IMR-90 (cell line): Measurements from ENCODE around the gene CALN1. TPM values are rescaled to one million over a fixed set of nuclear protein-coding genes. Genes with fewer than 3 reads are reported as not detected.

Source experiments
- ATAC-seq: fragments of 200-7000 bp; cut with Tn5 transposase; 2 replicates; pipeline ENCODE4 v1.9.1; 2020; ENCODE audit warnings: low read depth, mild to moderate bottlenecking, moderate library complexity
- BruUV-seq: library from RNA; stranded (reverse); fragments of 400-500 nt; replicated peaks from 2 replicates; lab custom pipeline; 2021; lab: Mats Ljungman, UMichigan
- CTCF ChIA-PET: fragments of 300-600 bp; formaldehyde crosslinking; extraction: SDS; loops from one replicate; lab custom pipeline; 2021; ENCODE audit warnings: antibody characterized with exemption; lab: Yijun Ruan, JAX
- POLR2A ChIA-PET: fragments of 300-600 bp; sonication (Branson Sonifier 250); formaldehyde crosslinking; loops from one replicate; lab custom pipeline; 2022; ENCODE audit warnings: antibody characterized with exemption; ENCODE audit not compliant: unreplicated experiment; lab: Charles Lee
- DNase-seq: peaks from one replicate; pipeline ENCODE4 v3.0.0; 2013
- H2AFZ ChIP-seq: replicated peaks from 2 replicates; pipeline ENCODE3; 2013; ENCODE audit warnings: low read length, mild to moderate bottlenecking; ENCODE audit not compliant: poor library complexity
- H2AK5ac ChIP-seq: 2 replicates; pipeline ENCODE4 v1.6.1; 2013; ENCODE audit warnings: low read depth, low read length, inconsistent platforms
- H2AK9ac ChIP-seq: replicated peaks from 2 replicates; pipeline ENCODE3; 2013; ENCODE audit warnings: mild to moderate bottlenecking, low read depth, low read length, moderate library complexity; ENCODE audit not compliant: poor library complexity
- H2BK120ac ChIP-seq: 2 replicates; pipeline ENCODE4 v1.6.1; 2013; ENCODE audit warnings: low read depth, low read length, inconsistent platforms
- H2BK15ac ChIP-seq: 3 replicates; pipeline ENCODE4 v1.6.1; 2013; ENCODE audit warnings: low read depth, low read length, inconsistent platforms
- H2BK20ac ChIP-seq: 2 replicates; pipeline ENCODE4 v1.6.1; 2013; ENCODE audit warnings: low read depth, mild to moderate bottlenecking, inconsistent platforms, low read length, moderate library complexity
- H2BK5ac ChIP-seq: 2 replicates; pipeline ENCODE4 v1.6.1; 2013; ENCODE audit warnings: mild to moderate bottlenecking, low read depth, low read length, inconsistent platforms; ENCODE audit not compliant: poor library complexity, severe bottlenecking
- H3K14ac ChIP-seq: replicated peaks from 2 replicates; pipeline ENCODE4 v1.6.1; 2013; ENCODE audit warnings: low read depth, low read length, inconsistent platforms
- H3K18ac ChIP-seq: 2 replicates; pipeline ENCODE4 v1.6.1; 2013; ENCODE audit warnings: low read depth, low read length, control low read depth
- H3K23ac ChIP-seq: 2 replicates; pipeline ENCODE4 v1.6.1; 2013; ENCODE audit warnings: low read depth, low read length, inconsistent platforms
- H3K27ac ChIP-seq: 2 replicates; pipeline ENCODE4 v1.5.1; 2013; ENCODE audit warnings: mild to moderate bottlenecking, control low read depth, low read length; ENCODE audit not compliant: insufficient read depth
- H3K27me3 ChIP-seq: 2 replicates; pipeline ENCODE4 v1.6.1; 2013; ENCODE audit warnings: low read length; ENCODE audit not compliant: control insufficient read depth, insufficient read depth
- H3K36me3 ChIP-seq: 2 replicates; pipeline ENCODE4 v1.6.1; 2013; ENCODE audit warnings: low read length, mixed read lengths; ENCODE audit not compliant: control insufficient read depth, insufficient read depth
- H3K4ac ChIP-seq: 2 replicates; pipeline ENCODE4 v1.6.1; 2013; ENCODE audit warnings: low read depth, low read length, inconsistent platforms
- H3K4me1 ChIP-seq: 2 replicates; pipeline ENCODE4 v1.6.1; 2013; ENCODE audit warnings: low read length, mixed read lengths; ENCODE audit not compliant: control insufficient read depth, insufficient read depth
- H3K4me2 ChIP-seq: 2 replicates; pipeline ENCODE4 v1.6.1; 2013; ENCODE audit warnings: low read depth, mild to moderate bottlenecking, control low read depth, low read length, moderate library complexity
- H3K4me3 ChIP-seq: 2 replicates; pipeline ENCODE4 v1.5.1; 2013; ENCODE audit warnings: low read depth, mild to moderate bottlenecking, control low read depth, low read length, moderate library complexity; ENCODE audit not compliant: insufficient read depth
- H3K56ac ChIP-seq: 2 replicates; pipeline ENCODE4 v1.6.1; 2013; ENCODE audit warnings: low read length, inconsistent platforms; ENCODE audit not compliant: insufficient read depth; ENCODE audit errors: extremely low read depth
- H3K79me1 ChIP-seq, 2 experiments: 2 replicates each; pipeline ENCODE4 v1.6.1; 2013; ENCODE audit warnings: low read length in 2 of 2, inconsistent platforms in 1 of 2, low read depth in 1 of 2
- H3K9ac ChIP-seq: 2 replicates; pipeline ENCODE4 v1.6.1; 2013; ENCODE audit warnings: low read depth, low read length, control low read depth
- H3K9me1 ChIP-seq: 2 replicates; pipeline ENCODE4 v1.6.1; 2013; ENCODE audit warnings: low read length, inconsistent platforms; ENCODE audit not compliant: insufficient read depth
- H3K9me3 ChIP-seq: 2 replicates; pipeline ENCODE4 v1.6.1; 2013; ENCODE audit warnings: low read length; ENCODE audit not compliant: control insufficient read depth, insufficient read depth
- H4K20me1 ChIP-seq: 2 replicates; pipeline ENCODE4 v1.6.1; 2013; ENCODE audit warnings: low read length, inconsistent platforms; ENCODE audit not compliant: insufficient read depth
- H4K5ac ChIP-seq: 2 replicates; pipeline ENCODE4 v1.6.1; 2013; ENCODE audit warnings: mild to moderate bottlenecking, low read depth, low read length, control low read depth
- H4K8ac ChIP-seq, 2 experiments: 2 replicates each; pipeline ENCODE4 v1.6.1; 2013; ENCODE audit warnings: low read depth in 2 of 2, low read length in 2 of 2, control low read depth in 1 of 2, inconsistent platforms in 1 of 2
- H4K91ac ChIP-seq: 2 replicates; pipeline ENCODE4 v1.6.1; 2013; ENCODE audit warnings: low read depth, low read length, inconsistent platforms; ENCODE audit not compliant: insufficient read depth
- CHD1 ChIP-seq: IDR thresholded peaks from 2 replicates; pipeline ENCODE4 v1.6.1; 2012; ENCODE audit warnings: low read depth, low read length, improper control_type of control experiment
- CTCF ChIP-seq: conservative IDR thresholded peaks from 2 replicates; pipeline ENCODE4 v1.5.1; 2012; ENCODE audit warnings: mild to moderate bottlenecking, low read depth, low read length, improper control_type of control experiment
- POLR2A ChIP-seq: IDR thresholded peaks from 2 replicates; pipeline ENCODE4 v1.6.1; 2012; ENCODE audit warnings: mild to moderate bottlenecking, low read depth, low read length
- RAD21 ChIP-seq: IDR thresholded peaks from 2 replicates; pipeline ENCODE4 v1.6.1; 2012; ENCODE audit warnings: low read length, improper control_type of control experiment
- dilution Hi-C: fragments of 300-500 bp; cut with HindIII; formaldehyde crosslinking; loops from one replicate; pipeline ENCODE4 v1.14.3; 2018; ENCODE audit warnings: low sequenced_read_pairs; ENCODE audit not compliant: unreplicated experiment
- in situ Hi-C: fragments of 300-500 bp; cut with MboI; formaldehyde crosslinking; loops from 3 replicates; pipeline ENCODE4 v1.14.3; 2019; ENCODE audit warnings: low sequenced_read_pairs, inconsistent platforms, mixed read lengths
- intact Hi-C: fragments of 100-400 bp; cut with micrococcal nuclease; formaldehyde crosslinking; loops from 2 replicates; pipeline ENCODE4 v1.10.0; 2022
- polyA plus RNA-seq, 3 experiments: library from polyadenylated mRNA; depleted of rRNA; stranded (reverse); fragments of >200 nt; gene quantifications; 2 replicates each; pipeline ENCODE4 v1.2.3, GENCODE V29; 2012; ENCODE audit warnings: low replicate concordance in 1 of 3
- total RNA-seq: library from RNA; depleted of rRNA; stranded (reverse); fragments of >200 nt; gene quantifications from 2 replicates; pipeline ENCODE4 v1.2.3, GENCODE V29; 2012
- TF ChIP-seq, protein P1 (sequence below): fragments of 150-350 bp; IDR thresholded peaks from 2 replicates; pipeline ENCODE4 v1.6.1; 2016; ENCODE audit warnings: low read depth, mild to moderate bottlenecking, low read length, moderate library complexity, borderline replicate concordance

The CALN1 gene
- total and polyA plus RNA-seq, 2 of the 4 experiments (the other 2 are of a cell fraction) = not detected

DNA sequence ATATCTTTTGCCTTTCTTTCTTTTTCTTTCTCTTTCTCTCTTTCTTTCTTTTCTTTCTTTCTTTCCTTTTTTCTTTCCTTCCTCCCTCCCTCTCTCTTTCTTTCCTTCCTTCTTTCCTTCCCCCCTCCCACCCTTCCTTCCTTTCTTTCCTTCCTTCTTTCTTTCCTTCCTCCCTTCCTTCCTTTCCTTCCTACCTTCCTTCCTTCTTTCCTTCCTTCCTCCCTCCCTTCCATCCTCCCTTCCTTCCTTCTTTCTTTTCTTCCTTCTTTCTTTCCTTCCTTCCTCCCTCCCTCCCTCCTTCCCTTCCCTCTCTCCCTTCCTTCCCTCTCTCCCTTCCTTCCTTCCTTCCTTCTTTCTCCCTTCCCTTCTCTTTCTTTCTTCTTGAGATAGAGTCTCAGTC lies 25.5 kb upstream of the CALN1 start:
- POLR2A ChIA-PET = no interaction called here
- peaks cover 6% of the 10 kb centered on the region for H3K9me3 ChIP-seq
- CTCF ChIA-PET = no interaction called here
- no peak overlapping the region for H4K8ac ChIP-seq
- H3K27me3 ChIP-seq = no peaks in the 10 kb centered on the region
- no peak overlapping the region for H3K4ac ChIP-seq
- no peak overlapping the region for H2BK20ac ChIP-seq
- DNase-seq = no peak
- no peak for ATAC-seq
- no peak overlapping the region for H3K23ac ChIP-seq
- no peaks in the 10 kb centered on the region for H4K20me1 ChIP-seq
- H3K4me2 ChIP-seq = no peak overlapping the region
- TF ChIP-seq CTCF = no peak
- TF ChIP-seq RAD21 = no peak
- TF ChIP-seq, protein P1, sequence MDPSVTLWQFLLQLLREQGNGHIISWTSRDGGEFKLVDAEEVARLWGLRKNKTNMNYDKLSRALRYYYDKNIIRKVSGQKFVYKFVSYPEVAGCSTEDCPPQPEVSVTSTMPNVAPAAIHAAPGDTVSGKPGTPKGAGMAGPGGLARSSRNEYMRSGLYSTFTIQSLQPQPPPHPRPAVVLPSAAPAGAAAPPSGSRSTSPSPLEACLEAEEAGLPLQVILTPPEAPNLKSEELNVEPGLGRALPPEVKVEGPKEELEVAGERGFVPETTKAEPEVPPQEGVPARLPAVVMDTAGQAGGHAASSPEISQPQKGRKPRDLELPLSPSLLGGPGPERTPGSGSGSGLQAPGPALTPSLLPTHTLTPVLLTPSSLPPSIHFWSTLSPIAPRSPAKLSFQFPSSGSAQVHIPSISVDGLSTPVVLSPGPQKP = no peak
- TF ChIP-seq POLR2A = no peak
- no peak for TF ChIP-seq CHD1
- H2AFZ ChIP-seq = no peak overlapping the region
- no peaks in the 10 kb centered on the region for H3K4me1 ChIP-seq
- no peak overlapping the region for H3K18ac ChIP-seq
- H2AK5ac ChIP-seq = no peak overlapping the region
- H4K5ac ChIP-seq = no peak overlapping the region
- H3K14ac ChIP-seq = no peak overlapping the region
- no peak overlapping the region for H3K27ac ChIP-seq
- no peak overlapping the region for H4K91ac ChIP-seq
- dilution Hi-C loops = no loop called here
- no peak overlapping the region for H3K4me3 ChIP-seq
- no peaks in the 10 kb centered on the region for H3K79me1 ChIP-seq
- no peaks in the 10 kb centered on the region for H3K36me3 ChIP-seq
- no peak overlapping the region for H3K9ac ChIP-seq
- H3K56ac ChIP-seq = no peak overlapping the region
- no peak overlapping the region for H2BK120ac ChIP-seq
- in situ Hi-C loops = no loop called here
- H2BK5ac ChIP-seq = no peak overlapping the region
- intact Hi-C loops = no loop called here
- H3K9me1 ChIP-seq = no peaks in the 10 kb centered on the region
- no peak overlapping the region for H2BK15ac ChIP-seq
- no peak overlapping the region for H2AK9ac ChIP-seq
- BruUV-seq = no TSS peak
